Measurements from ENCODE around the gene SPPL2A. TPM values are rescaled to one million over a fixed set of nuclear protein-coding genes. Genes with fewer than 3 reads are reported as not detected.
A peak's percentile ranks its signal among the peaks of the same experiment; 100 is the strongest.
"Not testable (repeated sequence)": the region's sequence is repeated elsewhere in the genome, so short reads cannot be mapped to it uniquely, and the experiment has no call there.

Gene SPPL2A
- total RNA-seq, 1 experiment from 2014 or later = 152 TPM

GRCh38 chr15:50707878-50708427 lies 57.6 kb downstream of the SPPL2A start:
- DNase-seq (ENCODE audit: low read depth, low spot score) = no peak
- in situ Hi-C loops (cut with HindIII; ENCODE audit: low pct_unique_long_range_greater_than_20kb, low sequenced_read_pairs) = no loop called here

DNA sequence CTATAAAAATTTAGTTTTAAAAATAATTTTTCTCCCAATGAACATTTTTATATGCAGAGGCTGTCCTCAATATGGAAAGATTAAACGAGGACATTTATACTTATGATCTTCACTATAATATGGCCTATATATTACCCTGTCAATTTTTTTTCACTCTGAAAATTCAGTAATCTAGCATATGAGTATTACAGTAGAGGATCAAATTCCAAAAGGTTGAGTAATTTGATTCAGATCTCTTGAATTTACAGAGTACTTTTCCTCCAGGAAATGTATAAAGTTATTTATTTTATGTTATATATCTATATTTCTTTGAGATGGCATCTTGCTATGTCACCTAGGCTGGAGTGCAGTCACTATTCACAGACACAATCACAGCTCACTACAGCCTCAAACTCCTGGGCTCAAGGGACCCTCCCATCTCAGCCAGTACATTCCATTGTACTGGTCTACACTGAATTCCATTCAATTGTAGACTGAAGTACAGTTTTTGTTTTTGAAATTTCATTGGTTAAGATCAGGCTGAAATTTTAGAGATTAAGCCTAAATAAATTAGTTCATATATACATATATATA lies 62.7 kb downstream of the SPPL2A start:
- no peak for DNase-seq (ENCODE audit: low read depth, low spot score)
- in situ Hi-C loops (cut with HindIII; ENCODE audit: low pct_unique_long_range_greater_than_20kb, low sequenced_read_pairs) = no loop called here

DNA sequence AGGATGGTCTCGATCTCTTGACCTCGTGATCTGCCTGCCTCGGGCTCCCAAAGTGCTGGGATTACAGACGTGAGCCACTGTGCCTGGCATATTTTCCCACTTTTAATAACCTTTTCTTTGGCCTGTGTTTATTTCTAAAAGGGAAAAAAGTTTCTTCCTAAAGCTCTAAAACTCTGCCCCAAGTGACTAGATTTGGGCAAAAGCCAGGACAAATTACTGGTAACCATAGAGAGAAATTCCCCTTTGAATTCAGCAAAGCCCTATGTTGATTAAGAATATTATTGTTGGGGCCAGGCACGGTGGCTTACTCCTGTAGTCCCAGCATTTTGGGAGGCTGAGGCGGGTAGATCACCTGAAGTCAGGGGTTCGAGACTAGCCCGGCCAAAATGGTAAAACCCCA lies 67.4 kb downstream of the SPPL2A start:
- no peak for DNase-seq (ENCODE audit: low read depth, low spot score)
- in situ Hi-C loops (cut with HindIII; ENCODE audit: low pct_unique_long_range_greater_than_20kb, low sequenced_read_pairs) = no loop called here

DNA sequence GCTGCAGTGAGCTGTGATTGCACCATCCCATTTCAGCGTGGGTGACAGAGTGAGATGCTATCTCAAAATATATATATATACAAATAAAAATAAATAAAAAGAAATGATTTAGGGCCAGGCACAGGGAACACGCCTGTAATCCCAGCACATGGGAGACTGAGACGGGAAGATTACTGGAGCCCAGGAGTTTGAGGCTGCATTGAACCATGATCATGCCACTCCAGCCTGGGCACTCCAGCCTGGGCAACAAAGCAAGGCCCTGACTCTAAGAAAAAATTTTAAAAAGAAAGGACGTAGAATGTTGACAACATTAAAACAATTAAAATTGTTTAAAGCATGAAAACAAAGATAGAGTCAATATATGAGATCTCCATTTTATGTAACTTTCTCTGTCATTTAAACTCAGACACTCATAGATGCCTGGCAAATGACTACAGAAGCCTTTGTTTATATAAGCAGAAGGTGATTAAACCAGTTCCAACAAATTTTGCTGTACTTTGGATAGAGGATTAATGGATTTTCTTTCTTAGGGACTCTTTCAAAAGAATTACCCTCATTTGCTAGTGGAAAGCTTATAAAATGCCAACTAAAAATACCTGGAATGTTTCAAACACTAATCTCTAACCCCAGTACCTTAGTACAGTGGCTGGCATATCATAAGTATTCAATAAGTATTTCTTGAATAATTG lies 68.3 kb downstream of the SPPL2A start:
- no peak for DNase-seq (ENCODE audit: low read depth, low spot score)
- in situ Hi-C loops (cut with HindIII; ENCODE audit: low pct_unique_long_range_greater_than_20kb, low sequenced_read_pairs) = no loop called here

DNA sequence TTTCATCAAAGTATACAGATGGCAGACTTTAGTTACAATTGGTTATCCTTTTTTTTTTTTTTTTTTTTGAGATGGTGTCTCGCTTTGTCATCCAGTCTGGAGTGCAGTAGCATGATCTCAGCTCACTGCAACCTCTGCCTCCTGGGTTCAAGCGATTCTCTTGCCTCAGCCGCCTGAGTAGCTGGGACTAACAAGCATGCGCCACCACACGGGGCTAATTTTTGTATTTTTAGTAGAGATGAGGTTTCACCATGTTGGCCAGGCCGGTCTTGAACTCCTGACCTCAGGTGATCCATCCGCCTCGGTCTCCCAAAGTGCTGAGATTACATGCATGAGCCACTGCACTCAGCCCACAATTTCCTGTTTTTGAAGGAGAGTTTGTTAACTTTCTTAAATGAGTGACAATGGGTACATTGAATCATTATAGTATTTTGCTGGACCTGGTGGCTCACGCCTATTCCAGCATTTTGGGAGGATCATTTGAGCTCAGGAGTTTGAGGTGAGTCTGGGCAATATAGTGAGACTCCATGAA lies 70.8 kb downstream of the SPPL2A start:
- DNase-seq (ENCODE audit: low read depth, low spot score); in situ Hi-C loops (cut with HindIII; ENCODE audit: low pct_unique_long_range_greater_than_20kb, low sequenced_read_pairs): not testable (repeated sequence)

DNA sequence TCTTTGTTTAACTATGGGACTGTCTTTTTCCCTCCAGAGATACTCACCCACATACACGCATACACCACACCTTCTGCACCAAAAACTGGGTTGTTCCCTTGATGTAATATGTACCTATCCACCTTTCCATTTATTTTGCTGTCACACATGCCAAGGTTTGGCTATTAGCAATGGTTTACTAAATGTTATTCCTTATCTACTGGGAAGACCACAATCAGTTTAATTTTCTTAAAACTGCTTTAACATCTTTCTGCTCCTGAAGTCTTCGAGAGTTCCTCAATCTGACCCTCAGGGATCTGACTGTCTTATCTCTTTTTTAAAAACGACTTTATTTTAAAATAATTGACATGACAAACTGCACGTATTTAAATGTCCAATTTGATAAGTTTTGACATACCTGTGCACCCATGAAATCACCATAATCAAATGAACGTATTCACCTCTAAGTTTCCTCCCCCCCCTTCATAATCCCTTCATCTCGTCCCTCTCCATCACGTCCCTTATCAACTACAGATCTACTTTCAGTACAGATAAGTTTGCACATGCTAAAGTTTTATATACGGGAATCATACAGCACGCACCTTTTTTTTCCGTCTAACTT lies 78.1 kb downstream of the SPPL2A start:
- no peak for DNase-seq (ENCODE audit: low read depth, low spot score)
- in situ Hi-C loops (cut with HindIII; ENCODE audit: low pct_unique_long_range_greater_than_20kb, low sequenced_read_pairs) = no loop called here

- peak; percentile 76 for DNase-seq (ENCODE audit: low read depth, low spot score)
- in situ Hi-C loops (cut with HindIII; ENCODE audit: low pct_unique_long_range_greater_than_20kb, low sequenced_read_pairs) = no loop called here
Observed at GRCh38 chr15:50686469-50687301, 78.8 kb downstream of the SPPL2A start, which contains the start of gene TRPM7. TRPM7 (minus strand) TSS chr15:50686797; CDS start chr15:50686533, 264 bp downstream.

- in situ Hi-C loops (cut with HindIII; ENCODE audit: low pct_unique_long_range_greater_than_20kb, low sequenced_read_pairs) = no loop called here
- DNase-seq (ENCODE audit: low read depth, low spot score) = no peak
Observed at GRCh38 chr15:50685976-50686468, 79.5 kb downstream of the SPPL2A start.

DNA sequence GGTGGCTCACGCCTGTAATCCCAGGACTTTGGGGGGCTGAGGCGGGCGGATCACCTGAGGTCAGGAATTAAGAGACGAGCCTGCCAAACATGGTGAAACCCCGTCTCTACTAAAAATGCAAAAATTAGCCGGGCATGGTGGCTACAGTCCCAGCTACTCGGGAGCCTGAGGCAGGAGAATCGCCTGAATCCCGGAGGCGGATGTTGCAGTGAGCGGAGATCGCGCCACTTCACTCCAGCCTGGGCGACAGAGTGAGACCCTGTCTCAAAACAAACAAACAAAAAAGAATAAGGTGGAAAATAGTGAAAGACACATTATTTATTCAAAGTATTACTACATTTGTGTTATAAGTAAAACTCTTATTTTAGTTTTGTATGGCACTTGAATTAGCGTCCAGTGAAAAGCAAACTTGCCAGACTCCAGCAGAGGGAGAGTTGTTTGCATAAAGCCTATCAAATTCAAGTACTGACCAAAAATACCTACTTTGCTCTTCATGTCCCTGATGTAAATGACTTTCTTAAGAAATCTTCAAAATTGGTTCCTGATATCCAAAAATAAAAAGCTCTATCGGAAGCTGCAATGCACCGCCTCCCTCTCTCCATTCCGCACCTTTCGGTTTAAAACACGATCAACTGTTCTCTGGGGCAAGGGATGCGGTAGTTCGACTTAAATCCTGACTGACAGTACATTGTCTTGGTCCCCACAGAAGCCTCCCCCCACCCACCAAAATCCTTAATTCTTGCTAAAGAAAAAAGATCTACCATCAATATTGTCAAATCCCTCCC lies 80.1 kb downstream of the SPPL2A start:
- DNase-seq (ENCODE audit: low read depth, low spot score) = no peak
- in situ Hi-C loops (cut with HindIII; ENCODE audit: low pct_unique_long_range_greater_than_20kb, low sequenced_read_pairs) = no loop called here

- DNase-seq (ENCODE audit: low read depth, low spot score) = no peak
- in situ Hi-C loops (cut with HindIII; ENCODE audit: low pct_unique_long_range_greater_than_20kb, low sequenced_read_pairs) = no loop called here
Observed at GRCh38 chr15:50681467-50681866, 84.0 kb downstream of the SPPL2A start.

- in situ Hi-C loops (cut with HindIII; ENCODE audit: low pct_unique_long_range_greater_than_20kb, low sequenced_read_pairs) = no loop called here
- no peak for DNase-seq (ENCODE audit: low read depth, low spot score)
Observed at GRCh38 chr15:50676799-50677483, 88.6 kb downstream of the SPPL2A start.

DNA sequence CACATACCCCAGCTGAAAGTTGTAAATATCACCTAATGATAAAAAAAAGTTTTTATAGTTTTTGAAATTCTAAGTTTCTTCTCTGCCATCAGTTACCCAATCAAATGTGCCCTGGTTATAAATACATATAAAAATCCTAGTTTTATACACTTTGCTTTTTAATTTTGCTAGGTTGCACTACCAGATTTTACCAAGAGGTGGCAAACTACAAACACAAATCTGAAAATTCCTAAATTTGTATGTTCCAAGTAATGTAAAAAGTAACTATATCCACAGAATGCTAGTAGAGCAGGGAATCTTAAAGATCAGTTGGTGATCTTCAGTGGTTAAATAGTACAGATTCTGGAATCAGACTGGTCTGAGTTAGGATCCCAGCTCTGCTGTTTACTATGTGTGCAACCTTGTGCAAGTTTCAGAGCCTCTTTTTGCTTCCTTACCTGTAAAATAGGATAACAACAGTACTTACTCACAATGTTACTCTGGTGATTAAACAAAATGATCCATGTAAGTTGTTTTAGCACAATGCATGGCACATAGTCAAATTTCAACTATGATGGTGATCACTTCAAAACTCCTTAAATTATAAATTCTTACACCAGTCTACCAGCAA lies 89.9 kb downstream of the SPPL2A start:
- peak; percentile 55 for DNase-seq (ENCODE audit: low read depth, low spot score)
- in situ Hi-C loops (cut with HindIII; ENCODE audit: low pct_unique_long_range_greater_than_20kb, low sequenced_read_pairs) = no loop called here

GRCh38 chr15:50670115-50670514 lies 95.4 kb downstream of the SPPL2A start:
- no peak for DNase-seq (ENCODE audit: low read depth, low spot score)
- in situ Hi-C loops (cut with HindIII; ENCODE audit: low pct_unique_long_range_greater_than_20kb, low sequenced_read_pairs) = no loop called here

GRCh38 chr15:50669611-50670010 lies 95.9 kb downstream of the SPPL2A start:
- no peak for DNase-seq (ENCODE audit: low read depth, low spot score)
- in situ Hi-C loops (cut with HindIII; ENCODE audit: low pct_unique_long_range_greater_than_20kb, low sequenced_read_pairs) = no loop called here

DNA sequence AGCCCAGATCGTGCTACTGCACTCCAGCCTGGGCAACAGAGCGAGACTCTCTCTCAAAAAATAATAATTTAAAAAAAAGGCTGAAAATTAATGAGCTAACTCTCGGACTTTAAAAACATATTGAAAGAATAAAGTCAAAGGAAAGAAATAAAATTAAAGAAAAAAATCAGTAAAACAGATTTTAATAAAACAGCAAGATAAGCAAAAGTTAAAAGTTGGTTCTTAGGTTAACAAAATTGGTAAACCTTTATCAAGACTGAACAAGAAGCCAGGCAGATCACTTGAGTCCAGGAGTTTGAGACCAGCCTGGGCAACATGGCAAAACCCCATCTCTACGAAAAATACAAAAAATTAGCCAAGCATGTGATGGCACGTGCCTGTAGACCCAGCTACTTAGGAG lies 99.6 kb downstream of the SPPL2A start:
- in situ Hi-C loops (cut with HindIII; ENCODE audit: low pct_unique_long_range_greater_than_20kb, low sequenced_read_pairs) = no loop called here
- DNase-seq (ENCODE audit: low read depth, low spot score) = no peak

DNA sequence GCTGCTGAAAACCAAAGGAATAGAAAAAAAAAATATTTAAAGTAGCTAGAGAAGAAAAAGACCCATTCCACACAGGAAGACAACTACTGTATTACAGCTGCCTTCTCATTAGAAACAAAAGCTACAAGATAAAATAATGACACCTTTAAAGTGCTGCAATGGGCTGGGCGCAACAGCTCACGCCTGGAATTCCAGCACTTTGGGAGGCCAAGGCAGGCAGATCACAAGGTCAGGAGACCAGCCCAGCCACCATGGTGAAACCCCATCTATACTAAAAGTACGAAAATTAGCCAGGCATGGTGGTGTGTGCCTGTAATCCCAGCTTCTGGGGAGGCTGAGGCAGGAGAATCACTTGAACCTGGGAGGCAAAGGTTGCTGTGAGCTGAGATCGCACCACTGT lies 110.0 kb downstream of the SPPL2A start:
- no peak for DNase-seq (ENCODE audit: low read depth, low spot score)
- in situ Hi-C loops (cut with HindIII; ENCODE audit: low pct_unique_long_range_greater_than_20kb, low sequenced_read_pairs) = no loop called here

Data from SK-MEL-5 (cell line).